Endodermal cell (in vitro differentiated cells): Measurements from ENCODE around the gene TENT5C. TPM values are rescaled to one million over a fixed set of nuclear protein-coding genes. Genes with fewer than 3 reads are reported as not detected.
A peak's percentile ranks its signal among the peaks of the same experiment; 100 is the strongest.

Experiments used
- DNase-seq: peaks from one replicate; pipeline ENCODE4 v3.0.0-alpha.2; 2017
- H3K27ac ChIP-seq: 2 replicates; pipeline ENCODE4 v1.5.1; 2013; ENCODE audit warnings: mild to moderate bottlenecking, low read depth, low read length, moderate library complexity
- H3K27me3 ChIP-seq: 2 replicates; pipeline ENCODE4 v1.6.1; 2013; ENCODE audit warnings: mild to moderate bottlenecking, low read length, moderate library complexity; ENCODE audit not compliant: insufficient read depth, control insufficient read depth, poor library complexity, severe bottlenecking
- H3K36me3 ChIP-seq: 2 replicates; pipeline ENCODE4 v1.7.0; 2013; ENCODE audit warnings: mild to moderate bottlenecking, low read length, moderate library complexity; ENCODE audit not compliant: control insufficient read depth, insufficient read depth
- H3K4me1 ChIP-seq: one replicate; pipeline ENCODE4 v1.7.0; 2013; ENCODE audit warnings: low read length; ENCODE audit not compliant: control insufficient read depth, insufficient read depth
- H3K4me3 ChIP-seq: 2 replicates; pipeline ENCODE4 v1.5.1; 2013; ENCODE audit warnings: mild to moderate bottlenecking, low read length, moderate library complexity
- H3K9ac ChIP-seq: 2 replicates; pipeline ENCODE4 v1.6.1; 2013; ENCODE audit warnings: mild to moderate bottlenecking, low read length, moderate library complexity; ENCODE audit not compliant: poor library complexity, severe bottlenecking; ENCODE audit errors: extremely low read depth
- H3K9me3 ChIP-seq: 2 replicates; pipeline ENCODE4 v1.6.1; 2013; ENCODE audit warnings: mild to moderate bottlenecking, low read length, moderate library complexity; ENCODE audit not compliant: control insufficient read depth
- H3K27ac Mint-ChIP-seq: 2 replicates; pipeline ENCODE4 v1.8.0; 2020; ENCODE audit warnings: mixed read lengths
- H3K27me3 Mint-ChIP-seq: 2 replicates; pipeline ENCODE4 v1.8.0; 2021; ENCODE audit warnings: mild to moderate bottlenecking, mixed read lengths; ENCODE audit not compliant: insufficient read depth
- H3K36me3 Mint-ChIP-seq: 2 replicates; pipeline ENCODE4 v1.8.0; 2020; ENCODE audit warnings: low read depth, mixed read lengths
- H3K4me1 Mint-ChIP-seq: 2 replicates; pipeline ENCODE4 v1.8.0; 2020; ENCODE audit warnings: mixed read lengths
- H3K4me3 Mint-ChIP-seq: 2 replicates; pipeline ENCODE4 v1.8.0; 2020; ENCODE audit warnings: mild to moderate bottlenecking, moderate library complexity, mixed read lengths
- H3K9me3 Mint-ChIP-seq: 2 replicates; pipeline ENCODE4 v1.8.0; 2020; ENCODE audit warnings: mild to moderate bottlenecking, mixed read lengths
- WGBS, 2 experiments: methylation state at CpG; one replicate each; pipeline versions ENCODE4 v1.1.5 to v1.1.7; 2013; ENCODE audit warnings: missing lambda C conversion rate in 2 of 2, mixed read lengths in 1 of 2; ENCODE audit not compliant: insufficient coverage in 1 of 2, insufficient read length in 1 of 2; 5-methylcytosine and 5-hydroxymethylcytosine counted together
- total RNA-seq, 2 donors: library from RNA; stranded (reverse); fragmentation: NEBNext Ultra II Directional in 1 of 2; extraction: Animal tissue kit (Norgen Biotek cat#: 25700) in 1 of 2; gene quantifications; 2 replicates in 1 of 2; 3 replicates in 1 of 2; pipeline ENCODE4 v1.2.1, GENCODE V29; 2021
- TF ChIP-seq, protein P1 (sequence below): fragments of 200-600 bp; sonication (generic); conservative IDR thresholded peaks from 2 replicates; pipeline ENCODE4 v1.5.0; 2021; ENCODE audit warnings: antibody characterized with exemption, mild to moderate bottlenecking

The TENT5C gene
- total RNA-seq, 2 donors from 2014 or later, result 1.0 to 1.4 TPM

DNA sequence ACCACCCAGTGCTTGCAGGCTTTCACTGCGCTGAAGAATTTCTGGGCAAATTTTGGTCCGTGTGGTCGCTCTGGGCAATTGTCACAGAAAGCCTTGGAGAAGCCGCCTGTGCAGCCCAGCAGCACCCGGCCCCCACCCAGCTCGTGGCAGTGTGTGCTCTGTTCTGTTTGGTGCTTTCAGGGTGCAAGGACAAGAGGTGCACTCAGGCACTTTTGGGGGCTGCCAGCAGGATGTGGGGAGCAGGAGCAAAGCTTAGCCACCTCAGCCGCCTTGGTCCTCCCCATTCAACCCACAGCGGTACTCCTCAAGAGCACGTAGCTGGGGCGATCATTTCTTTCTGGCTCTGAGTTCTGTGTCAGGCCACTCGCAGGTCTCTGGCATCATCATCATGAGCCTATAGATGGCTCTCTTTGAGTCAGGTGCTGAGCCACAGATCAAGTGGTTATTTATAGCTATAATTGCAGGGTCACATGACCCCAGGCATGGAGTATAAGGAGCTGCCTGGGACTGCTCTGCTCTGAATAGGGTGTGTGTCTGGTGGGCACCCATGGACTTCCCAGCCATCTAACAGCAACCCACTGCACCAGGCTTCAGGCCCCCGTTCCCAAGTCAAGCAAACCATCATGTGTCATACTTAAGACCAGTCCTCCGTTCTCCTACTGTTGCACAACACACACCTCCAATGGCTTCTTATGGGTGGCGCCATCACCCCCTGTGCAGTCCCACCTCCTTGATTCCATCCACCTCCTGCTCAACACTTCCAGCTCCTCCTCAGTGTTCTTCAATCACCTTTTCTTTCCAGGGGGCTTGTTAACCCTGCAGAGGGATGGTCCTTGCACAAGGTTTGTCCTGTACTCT, 18.1 kb upstream of the TENT5C start:
- Histone ChIP-seq H3K27ac (no peak overlapping the region), H3K4me1 (no peaks in the 10 kb centered on the region), H3K27me3 (no peaks in the 10 kb centered on the region), H3K9ac (no peak overlapping the region), H3K36me3 (no peaks in the 10 kb centered on the region), H3K4me3 (no peak overlapping the region), H3K9me3 (no peaks in the 10 kb centered on the region)
- no peak for DNase-seq
- TF ChIP-seq, protein P1, sequence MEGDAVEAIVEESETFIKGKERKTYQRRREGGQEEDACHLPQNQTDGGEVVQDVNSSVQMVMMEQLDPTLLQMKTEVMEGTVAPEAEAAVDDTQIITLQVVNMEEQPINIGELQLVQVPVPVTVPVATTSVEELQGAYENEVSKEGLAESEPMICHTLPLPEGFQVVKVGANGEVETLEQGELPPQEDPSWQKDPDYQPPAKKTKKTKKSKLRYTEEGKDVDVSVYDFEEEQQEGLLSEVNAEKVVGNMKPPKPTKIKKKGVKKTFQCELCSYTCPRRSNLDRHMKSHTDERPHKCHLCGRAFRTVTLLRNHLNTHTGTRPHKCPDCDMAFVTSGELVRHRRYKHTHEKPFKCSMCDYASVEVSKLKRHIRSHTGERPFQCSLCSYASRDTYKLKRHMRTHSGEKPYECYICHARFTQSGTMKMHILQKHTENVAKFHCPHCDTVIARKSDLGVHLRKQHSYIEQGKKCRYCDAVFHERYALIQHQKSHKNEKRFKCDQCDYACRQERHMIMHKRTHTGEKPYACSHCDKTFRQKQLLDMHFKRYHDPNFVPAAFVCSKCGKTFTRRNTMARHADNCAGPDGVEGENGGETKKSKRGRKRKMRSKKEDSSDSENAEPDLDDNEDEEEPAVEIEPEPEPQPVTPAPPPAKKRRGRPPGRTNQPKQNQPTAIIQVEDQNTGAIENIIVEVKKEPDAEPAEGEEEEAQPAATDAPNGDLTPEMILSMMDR, result no peak
- H3K4me3 Mint-ChIP-seq, result no peak overlapping the region
- no peak overlapping the region for H3K27ac Mint-ChIP-seq
- H3K9me3 Mint-ChIP-seq, result no peaks in the 10 kb centered on the region
- H3K4me1 Mint-ChIP-seq, result no peaks in the 10 kb centered on the region
- WGBS, 2 experiments, result 86 to 95% methylated on average over 8 to 14 of the region's 14 CpGs
- peaks cover 3% of the 10 kb centered on the region for H3K27me3 Mint-ChIP-seq
- no peaks in the 10 kb centered on the region for H3K36me3 Mint-ChIP-seq

DNA sequence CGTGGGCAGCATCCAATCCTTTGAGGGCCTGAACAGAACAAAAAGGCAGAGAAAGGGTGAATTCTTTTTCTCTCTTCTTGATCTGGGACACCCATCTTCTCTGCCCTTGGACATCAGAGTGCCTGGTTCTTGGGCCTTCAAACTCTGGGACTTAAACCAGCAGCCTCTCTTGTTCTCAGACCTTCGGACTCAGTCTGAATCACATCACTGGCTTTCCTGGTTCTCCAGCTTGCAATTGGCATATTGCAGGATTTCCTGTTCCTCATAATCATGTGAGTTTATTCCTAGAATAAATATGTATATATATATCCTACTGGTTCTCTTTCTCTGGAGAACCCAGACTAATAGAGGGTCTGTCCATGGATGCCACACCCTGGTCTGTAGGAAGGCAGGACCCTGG, 16.3 kb upstream of the TENT5C start:
- no peak overlapping the region for H3K4me3 ChIP-seq
- Mint-ChIP-seq H3K9me3 (no peaks in the 10 kb centered on the region), H3K36me3 (no peaks in the 10 kb centered on the region), H3K27me3 (peaks cover 3% of the 10 kb centered on the region), H3K4me1 (no peaks in the 10 kb centered on the region), H3K27ac (no peak overlapping the region), H3K4me3 (no peak overlapping the region)
- TF ChIP-seq, protein P1, result no peak
- H3K4me1 ChIP-seq, result no peaks in the 10 kb centered on the region
- H3K36me3 ChIP-seq, result no peaks in the 10 kb centered on the region
- no peak for DNase-seq
- H3K9me3 ChIP-seq, result no peaks in the 10 kb centered on the region
- 90 to 100% methylated on average over 1 to 2 of the region's 2 CpGs for WGBS, 2 experiments
- H3K9ac ChIP-seq, result no peak overlapping the region
- no peak overlapping the region for H3K27ac ChIP-seq
- H3K27me3 ChIP-seq, result no peaks in the 10 kb centered on the region

DNA sequence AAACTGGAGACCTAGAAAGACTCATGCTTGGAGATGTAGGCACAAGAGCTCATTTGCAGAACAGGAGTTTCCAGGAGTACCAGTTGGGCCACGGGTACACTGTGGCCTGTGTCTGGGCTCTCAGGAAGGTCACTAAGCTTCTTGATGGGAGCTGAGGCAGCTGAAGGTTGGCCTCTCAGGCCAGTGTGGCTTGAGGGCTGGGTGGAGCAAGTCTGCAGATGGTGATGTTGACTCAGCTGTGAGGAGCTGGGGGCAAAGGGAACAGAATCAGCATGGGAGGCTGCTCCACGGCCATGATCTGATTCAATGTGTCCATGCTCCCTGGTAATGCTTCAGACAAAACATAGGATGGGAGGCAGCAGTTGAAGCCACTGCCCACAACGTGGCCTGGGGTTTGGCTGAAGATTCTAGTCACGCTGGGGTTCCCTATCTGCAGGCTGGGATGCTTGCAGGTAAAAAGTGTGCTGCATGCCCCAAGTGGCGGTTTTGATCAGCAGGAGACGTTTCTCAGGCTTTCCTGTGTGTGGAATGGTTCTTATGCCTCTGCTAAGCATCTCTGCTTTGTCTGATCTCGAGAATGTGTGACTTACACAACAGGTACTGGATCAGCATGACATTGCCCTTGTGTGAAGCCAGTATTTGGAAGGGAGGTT, 15.4 kb upstream of the TENT5C start:
- Histone ChIP-seq H3K27ac (no peak overlapping the region), H3K9me3 (no peaks in the 10 kb centered on the region), H3K9ac (no peak overlapping the region), H3K4me3 (no peak overlapping the region), H3K36me3 (no peaks in the 10 kb centered on the region), H3K27me3 (no peaks in the 10 kb centered on the region), H3K4me1 (no peaks in the 10 kb centered on the region)
- peak; percentile 74 for DNase-seq
- Mint-ChIP-seq H3K4me3 (no peak overlapping the region), H3K27ac (no peak overlapping the region), H3K4me1 (no peaks in the 10 kb centered on the region), H3K36me3 (no peaks in the 10 kb centered on the region), H3K9me3 (no peaks in the 10 kb centered on the region), H3K27me3 (peaks cover 3% of the 10 kb centered on the region)
- WGBS, 2 experiments, result 61 to 72% methylated on average over 6 to 7 of the region's 7 CpGs
- TF ChIP-seq, protein P1, result peak; percentile 51
